ENCODE results near the gene VASP.

GRCh38 chr19:45539459-45539858, 32.2 kb downstream of the VASP start:
- TF ChIP-seq CTCF (conservative IDR thresholded peaks at IDR 0.05; ENCODE audit: low read depth in 2 of 2) (no peak), REST (IDR thresholded peaks at IDR 0.05; ENCODE audit: unreplicated experiment) (no peak), POLR2AphosphoS5 (IDR thresholded peaks at IDR 0.05; ENCODE audit: low read depth) (no peak), JUNB (IDR thresholded peaks at IDR 0.05; ENCODE audit: unreplicated experiment) (no peak), EZH2phosphoT487 (IDR thresholded peaks at IDR 0.05; ENCODE audit: unreplicated experiment) (no peak), EZH2 (IDR thresholded peaks at IDR 0.05; ENCODE audit: low read depth, unreplicated experiment) (no peak), CREB1 (CRISPR knock-in tag; IDR thresholded peaks at IDR 0.05; ENCODE audit: low read depth) (no peak), ZNF114 (CRISPR knock-in tag; IDR thresholded peaks at IDR 0.05) (no peak), ETS1 (IDR thresholded peaks at IDR 0.05) (no peak)

Measured in GM23338 (cell line).